MCF 10A (cell line): ENCODE measurements around the gene CPED1. TPM values are rescaled to one million over a fixed set of nuclear protein-coding genes. Genes with fewer than 3 reads are reported as not detected.
A peak's percentile ranks its signal among the peaks of the same experiment; 100 is the strongest.

Source experiments
- BruUV-seq: library from RNA; stranded (reverse); fragments of 400-500 nt; replicated peaks from 2 replicates; lab custom pipeline; 2021; lab: Mats Ljungman, UMichigan
- CTCF ChIA-PET: fragments of 300-600 bp; sonication (Branson Sonifier 250); formaldehyde crosslinking; extraction: SDS; loops from one replicate; lab custom pipeline; 2021; ENCODE audit warnings: antibody characterized with exemption, inconsistent platforms; lab: Yijun Ruan, JAX
- POLR2A ChIA-PET: fragments of 300-600, 350-650 bp; sonication (Branson Sonifier 250); formaldehyde crosslinking; extraction: SDS; loops from one replicate; lab custom pipeline; 2020; ENCODE audit warnings: antibody characterized with exemption, inconsistent platforms; lab: Yijun Ruan, JAX
- DNase-seq: peaks from one replicate; pipeline ENCODE4 v3.0.0-alpha.2; 2018; ENCODE audit not compliant: unreplicated experiment
- H3K27ac Mint-ChIP-seq: one replicate; pipeline ENCODE4 v1.8.0; 2022; ENCODE audit warnings: mild to moderate bottlenecking, low read depth, mixed read lengths; ENCODE audit not compliant: unreplicated experiment
- H3K27me3 Mint-ChIP-seq: one replicate; pipeline ENCODE4 v1.8.0; 2022; ENCODE audit warnings: mixed read lengths; ENCODE audit not compliant: insufficient read depth, unreplicated experiment
- H3K36me3 Mint-ChIP-seq: one replicate; pipeline ENCODE4 v1.8.0; 2022; ENCODE audit warnings: mild to moderate bottlenecking, moderate library complexity, mixed read lengths; ENCODE audit not compliant: insufficient read depth, unreplicated experiment
- H3K4me1 Mint-ChIP-seq: one replicate; pipeline ENCODE4 v1.8.0; 2022; ENCODE audit warnings: mixed read lengths; ENCODE audit not compliant: insufficient read depth, unreplicated experiment
- H3K4me3 Mint-ChIP-seq: one replicate; pipeline ENCODE4 v1.8.0; 2022; ENCODE audit warnings: mild to moderate bottlenecking, moderate library complexity, mixed read lengths; ENCODE audit not compliant: unreplicated experiment
- H3K9me3 Mint-ChIP-seq: one replicate; pipeline ENCODE4 v1.8.0; 2022; ENCODE audit warnings: mixed read lengths; ENCODE audit not compliant: unreplicated experiment
- intact Hi-C: fragments of 100-400 bp; cut with micrococcal nuclease; formaldehyde crosslinking; loops from 2 replicates; pipeline ENCODE4 v1.14.1; 2022
- total RNA-seq: library from RNA; stranded (reverse); gene quantifications from 2 replicates; pipeline ENCODE4 v1.2.3, GENCODE V29; 2022
- TF ChIP-seq, protein P1 (sequence below): fragments of 200-600 bp; IDR thresholded peaks from one replicate; pipeline ENCODE4 v1.8.0; 2022; ENCODE audit warnings: antibody characterized with exemption, mild to moderate bottlenecking; ENCODE audit not compliant: unreplicated experiment

The CPED1 gene
- total RNA-seq, 1 experiment from 2014 or later, result not detected

DNA sequence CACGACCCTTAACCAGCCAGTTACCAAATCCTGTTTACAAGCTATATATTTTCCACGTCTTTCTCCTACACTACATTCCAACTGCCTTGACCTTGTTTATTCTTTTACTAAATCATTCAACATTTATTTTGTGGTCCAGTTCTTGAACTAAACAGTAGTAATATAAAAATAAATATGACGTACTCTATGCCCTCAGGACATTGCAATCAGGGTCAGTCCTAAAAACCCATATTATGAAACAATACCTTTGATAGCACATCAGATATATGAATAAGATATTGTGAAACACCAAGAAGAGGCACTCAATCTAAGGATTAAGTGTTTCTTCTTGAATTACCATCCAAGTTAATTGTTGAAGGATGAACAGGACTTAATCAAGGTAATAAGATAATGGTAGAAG, 287.8 kb downstream of the CPED1 start:
- no peak overlapping the region for H3K27ac Mint-ChIP-seq
- POLR2A ChIA-PET, result no interaction called here
- H3K4me1 Mint-ChIP-seq, result no peaks in the 10 kb centered on the region
- no peaks in the 10 kb centered on the region for H3K36me3 Mint-ChIP-seq
- intact Hi-C loops, result no loop called here
- H3K27me3 Mint-ChIP-seq, result peaks cover 26% of the 10 kb centered on the region
- no peaks in the 10 kb centered on the region for H3K9me3 Mint-ChIP-seq
- CTCF ChIA-PET, result no interaction called here
- DNase-seq, result no peak
- no peak overlapping the region for H3K4me3 Mint-ChIP-seq
- TF ChIP-seq, protein P1, sequence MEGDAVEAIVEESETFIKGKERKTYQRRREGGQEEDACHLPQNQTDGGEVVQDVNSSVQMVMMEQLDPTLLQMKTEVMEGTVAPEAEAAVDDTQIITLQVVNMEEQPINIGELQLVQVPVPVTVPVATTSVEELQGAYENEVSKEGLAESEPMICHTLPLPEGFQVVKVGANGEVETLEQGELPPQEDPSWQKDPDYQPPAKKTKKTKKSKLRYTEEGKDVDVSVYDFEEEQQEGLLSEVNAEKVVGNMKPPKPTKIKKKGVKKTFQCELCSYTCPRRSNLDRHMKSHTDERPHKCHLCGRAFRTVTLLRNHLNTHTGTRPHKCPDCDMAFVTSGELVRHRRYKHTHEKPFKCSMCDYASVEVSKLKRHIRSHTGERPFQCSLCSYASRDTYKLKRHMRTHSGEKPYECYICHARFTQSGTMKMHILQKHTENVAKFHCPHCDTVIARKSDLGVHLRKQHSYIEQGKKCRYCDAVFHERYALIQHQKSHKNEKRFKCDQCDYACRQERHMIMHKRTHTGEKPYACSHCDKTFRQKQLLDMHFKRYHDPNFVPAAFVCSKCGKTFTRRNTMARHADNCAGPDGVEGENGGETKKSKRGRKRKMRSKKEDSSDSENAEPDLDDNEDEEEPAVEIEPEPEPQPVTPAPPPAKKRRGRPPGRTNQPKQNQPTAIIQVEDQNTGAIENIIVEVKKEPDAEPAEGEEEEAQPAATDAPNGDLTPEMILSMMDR, result no peak
- no TSS peak for BruUV-seq

DNA sequence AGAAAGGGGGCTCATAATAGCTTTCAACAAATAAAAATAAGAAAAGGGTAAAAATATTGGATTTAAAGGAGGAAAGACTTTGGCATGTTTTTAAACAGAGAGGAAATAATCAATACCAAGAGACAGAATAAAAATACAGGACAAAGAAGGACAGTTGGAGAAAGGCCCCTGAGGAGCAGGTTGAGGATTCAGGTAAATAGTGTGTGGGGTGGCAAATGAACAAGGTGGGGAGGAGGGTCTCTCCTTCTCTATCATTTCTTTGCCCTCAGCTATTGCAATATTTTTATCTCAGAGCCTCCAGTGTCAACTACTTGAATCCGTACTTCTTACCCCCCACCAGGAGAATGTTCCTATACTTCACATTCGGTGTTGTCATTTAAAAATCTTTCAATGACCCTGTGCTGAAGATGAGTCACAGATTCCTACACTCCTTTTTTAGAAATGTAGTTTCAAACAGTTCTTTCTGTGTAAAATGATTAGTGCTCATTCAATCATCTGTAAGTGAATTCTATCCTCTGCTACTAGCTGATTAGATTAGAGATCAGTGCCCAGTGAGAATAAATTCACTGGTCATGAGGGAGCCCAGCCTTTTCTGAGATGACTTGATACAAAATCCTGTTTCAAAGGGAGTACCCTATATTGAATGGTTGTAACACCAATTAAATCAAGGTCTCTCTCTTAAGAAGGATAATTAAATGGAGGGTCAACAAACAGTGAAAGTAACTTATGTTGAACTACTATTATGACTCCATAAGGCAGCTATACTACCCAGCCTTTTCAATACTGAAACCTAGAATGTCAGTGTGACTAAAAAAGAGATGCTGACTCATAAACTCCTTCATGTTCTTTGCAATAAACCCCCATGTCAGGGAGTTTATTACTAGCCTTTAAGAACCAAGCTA, 289.9 kb downstream of the CPED1 start:
- no TSS peak for BruUV-seq
- TF ChIP-seq, protein P1, result no peak
- Mint-ChIP-seq H3K4me1 (no peaks in the 10 kb centered on the region), H3K27me3 (peaks cover 26% of the 10 kb centered on the region), H3K4me3 (no peak overlapping the region), H3K36me3 (no peaks in the 10 kb centered on the region), H3K9me3 (no peaks in the 10 kb centered on the region), H3K27ac (no peak overlapping the region)
- intact Hi-C loops, result no loop called here
- peak; percentile 45 for DNase-seq
- CTCF ChIA-PET, result interaction anchor here (0.5 to 1.1 kb wide), 3 partner anchors 44 to 510 kb away, joined by 3 to 5 read pairs (median 4); no protein-coding TSS in a partner anchor
- POLR2A ChIA-PET, result no interaction called here

DNA sequence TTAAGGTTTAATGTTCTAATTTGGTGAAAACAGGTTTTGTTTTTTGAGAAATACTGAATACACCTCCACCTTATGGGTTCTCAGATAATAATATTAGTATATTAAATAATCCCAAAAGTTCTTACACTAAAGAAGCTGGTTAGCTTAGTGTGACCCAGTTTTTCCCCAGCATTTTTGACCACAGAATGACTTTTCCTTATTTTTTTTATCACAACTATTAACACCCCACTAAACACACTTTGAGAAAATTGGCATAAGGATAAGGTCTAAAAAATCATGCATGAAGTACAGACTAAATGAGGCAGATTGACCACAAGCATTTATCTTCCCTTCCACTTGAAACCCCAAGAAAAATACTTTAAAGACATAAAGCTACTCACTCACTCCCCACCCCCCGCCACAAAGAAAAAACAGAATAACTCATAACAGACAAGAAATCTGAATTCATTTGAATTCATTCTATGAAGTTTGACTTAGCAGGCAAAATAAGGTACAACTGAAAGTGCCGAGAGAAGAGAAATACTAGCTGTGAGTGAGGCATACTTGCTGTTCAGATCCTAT, 290.6 kb downstream of the CPED1 start:
- DNase-seq, result no peak
- no peaks in the 10 kb centered on the region for H3K36me3 Mint-ChIP-seq
- H3K4me1 Mint-ChIP-seq, result no peaks in the 10 kb centered on the region
- ChIA-PET CTCF (interaction anchor here (0.5 to 1.1 kb wide), 4 partner anchors 45 to 509 kb away, joined by 3 to 5 read pairs (median 4); no protein-coding TSS in a partner anchor), POLR2A (no interaction called here)
- peaks cover 26% of the 10 kb centered on the region for H3K27me3 Mint-ChIP-seq
- H3K9me3 Mint-ChIP-seq, result peaks cover 3% of the 10 kb centered on the region
- TF ChIP-seq, protein P1, result no peak
- no peak overlapping the region for H3K4me3 Mint-ChIP-seq
- H3K27ac Mint-ChIP-seq, result no peak overlapping the region
- no TSS peak for BruUV-seq
- intact Hi-C loops, result no loop called here

DNA sequence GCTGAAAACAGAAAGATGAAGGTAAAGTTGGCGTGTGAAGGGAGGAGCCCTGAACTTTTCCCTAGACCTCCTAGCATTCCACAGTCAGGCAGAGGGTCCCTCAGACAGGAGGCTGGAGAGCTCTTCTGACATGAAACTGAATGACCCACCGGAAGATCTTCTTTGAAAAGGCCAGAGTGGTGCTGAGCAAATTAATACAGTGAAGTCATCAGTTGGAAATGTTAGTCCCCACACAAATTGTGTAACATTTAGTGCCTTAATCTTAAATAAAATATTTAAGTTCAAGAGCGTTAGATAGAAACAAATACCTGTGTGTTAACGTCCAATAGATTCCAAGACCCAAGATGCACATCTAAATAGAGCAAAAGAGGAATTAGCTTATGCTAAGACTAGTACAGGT, 291.3 kb downstream of the CPED1 start:
- Mint-ChIP-seq H3K27ac (no peak overlapping the region), H3K36me3 (no peaks in the 10 kb centered on the region), H3K4me1 (no peaks in the 10 kb centered on the region), H3K9me3 (peaks cover 10% of the 10 kb centered on the region), H3K4me3 (no peak overlapping the region), H3K27me3 (peaks cover 26% of the 10 kb centered on the region)
- CTCF ChIA-PET, result interaction anchor here (0.8 kb wide), 1 partner anchor 57 kb away, joined by 5 read pairs; no protein-coding TSS in a partner anchor
- DNase-seq, result no peak
- POLR2A ChIA-PET, result no interaction called here
- intact Hi-C loops, result no loop called here
- no TSS peak for BruUV-seq
- TF ChIP-seq, protein P1, result no peak
